ENCODE data around the gene HOXC10.

GRCh38 chr12:53971686-53972085, 13.3 kb upstream of the HOXC10 start:
- TF ChIP-seq, protein P1, sequence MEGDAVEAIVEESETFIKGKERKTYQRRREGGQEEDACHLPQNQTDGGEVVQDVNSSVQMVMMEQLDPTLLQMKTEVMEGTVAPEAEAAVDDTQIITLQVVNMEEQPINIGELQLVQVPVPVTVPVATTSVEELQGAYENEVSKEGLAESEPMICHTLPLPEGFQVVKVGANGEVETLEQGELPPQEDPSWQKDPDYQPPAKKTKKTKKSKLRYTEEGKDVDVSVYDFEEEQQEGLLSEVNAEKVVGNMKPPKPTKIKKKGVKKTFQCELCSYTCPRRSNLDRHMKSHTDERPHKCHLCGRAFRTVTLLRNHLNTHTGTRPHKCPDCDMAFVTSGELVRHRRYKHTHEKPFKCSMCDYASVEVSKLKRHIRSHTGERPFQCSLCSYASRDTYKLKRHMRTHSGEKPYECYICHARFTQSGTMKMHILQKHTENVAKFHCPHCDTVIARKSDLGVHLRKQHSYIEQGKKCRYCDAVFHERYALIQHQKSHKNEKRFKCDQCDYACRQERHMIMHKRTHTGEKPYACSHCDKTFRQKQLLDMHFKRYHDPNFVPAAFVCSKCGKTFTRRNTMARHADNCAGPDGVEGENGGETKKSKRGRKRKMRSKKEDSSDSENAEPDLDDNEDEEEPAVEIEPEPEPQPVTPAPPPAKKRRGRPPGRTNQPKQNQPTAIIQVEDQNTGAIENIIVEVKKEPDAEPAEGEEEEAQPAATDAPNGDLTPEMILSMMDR (IDR thresholded peaks at IDR 0.05): no peak
- TF ChIP-seq POLR2A (IDR thresholded peaks at IDR 0.05): no peak

All from adrenal gland (tissue), 5 donors.